Measurements from ENCODE around the gene HM13. TPM values are rescaled to one million over a fixed set of nuclear protein-coding genes. Genes with fewer than 3 reads are reported as not detected.

Gene HM13
- total and polyA plus RNA-seq, 2 of the 13 experiments (the other 11 are each of a cell fraction or from before 2014, with no cell fraction given): 118 to 243 TPM

DNA sequence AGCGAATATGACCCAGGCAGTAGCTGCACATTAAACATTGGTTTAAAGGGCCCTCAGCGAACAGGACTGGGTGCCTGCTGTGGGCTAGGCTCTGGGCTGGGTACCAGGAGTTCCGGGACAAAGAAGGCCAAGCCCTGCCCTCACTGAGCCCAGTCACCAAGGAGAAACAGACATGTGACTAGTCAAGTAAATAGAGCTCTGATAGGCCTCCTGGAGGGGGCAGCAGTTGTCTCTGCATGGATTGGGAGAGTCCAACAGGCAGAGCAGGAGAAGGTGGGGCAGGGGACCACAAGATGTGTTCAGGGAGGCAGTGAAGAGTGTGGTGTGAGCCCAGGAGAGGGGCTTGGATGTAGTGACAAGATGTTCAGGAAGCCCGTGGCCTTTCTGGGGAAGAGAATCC, 3.1 kb downstream of the HM13 start (continued):
- TF ChIP-seq ZHX1 (CRISPR knock-in tag; IDR thresholded peaks at IDR 0.05; ENCODE audit: low read depth) (no peak), ZNF580 (CRISPR knock-in tag; IDR thresholded peaks at IDR 0.05; ENCODE audit: borderline replicate concordance, low read depth) (no peak), ZNF451 (CRISPR knock-in tag; IDR thresholded peaks at IDR 0.05) (no peak), MXI1 (IDR thresholded peaks at IDR 0.05; ENCODE audit: borderline replicate concordance, low read depth, low read length) (peak; percentile 33; the same call in 1 of the 3 replicates), ZNF75D (CRISPR knock-in tag; IDR thresholded peaks at IDR 0.05; ENCODE audit: borderline replicate concordance) (no peak), KMT2A (CRISPR knock-in tag; IDR thresholded peaks at IDR 0.05) (no peak), SAFB2 (CRISPR knock-in tag; IDR thresholded peaks at IDR 0.05; ENCODE audit: borderline replicate concordance, low read depth) (no peak), ZNF883 (CRISPR knock-in tag; IDR thresholded peaks at IDR 0.05; ENCODE audit: not compliant biosample characterization) (no peak), ZNF556 (CRISPR knock-in tag; IDR thresholded peaks at IDR 0.05; ENCODE audit: borderline replicate concordance) (no peak), ZBTB40 (IDR thresholded peaks at IDR 0.05) (no peak), ZBTB40 (CRISPR knock-in tag; IDR thresholded peaks at IDR 0.05) (no peak), ZFP37 (CRISPR knock-in tag; IDR thresholded peaks at IDR 0.05; ENCODE audit: borderline replicate concordance) (no peak), NR2F2 (IDR thresholded peaks at IDR 0.05; ENCODE audit: borderline replicate concordance, low read depth) (no peak), SMARCE1 (IDR thresholded peaks at IDR 0.05; ENCODE audit: borderline replicate concordance) (no peak)
- TF ChIP-seq, protein P1, sequence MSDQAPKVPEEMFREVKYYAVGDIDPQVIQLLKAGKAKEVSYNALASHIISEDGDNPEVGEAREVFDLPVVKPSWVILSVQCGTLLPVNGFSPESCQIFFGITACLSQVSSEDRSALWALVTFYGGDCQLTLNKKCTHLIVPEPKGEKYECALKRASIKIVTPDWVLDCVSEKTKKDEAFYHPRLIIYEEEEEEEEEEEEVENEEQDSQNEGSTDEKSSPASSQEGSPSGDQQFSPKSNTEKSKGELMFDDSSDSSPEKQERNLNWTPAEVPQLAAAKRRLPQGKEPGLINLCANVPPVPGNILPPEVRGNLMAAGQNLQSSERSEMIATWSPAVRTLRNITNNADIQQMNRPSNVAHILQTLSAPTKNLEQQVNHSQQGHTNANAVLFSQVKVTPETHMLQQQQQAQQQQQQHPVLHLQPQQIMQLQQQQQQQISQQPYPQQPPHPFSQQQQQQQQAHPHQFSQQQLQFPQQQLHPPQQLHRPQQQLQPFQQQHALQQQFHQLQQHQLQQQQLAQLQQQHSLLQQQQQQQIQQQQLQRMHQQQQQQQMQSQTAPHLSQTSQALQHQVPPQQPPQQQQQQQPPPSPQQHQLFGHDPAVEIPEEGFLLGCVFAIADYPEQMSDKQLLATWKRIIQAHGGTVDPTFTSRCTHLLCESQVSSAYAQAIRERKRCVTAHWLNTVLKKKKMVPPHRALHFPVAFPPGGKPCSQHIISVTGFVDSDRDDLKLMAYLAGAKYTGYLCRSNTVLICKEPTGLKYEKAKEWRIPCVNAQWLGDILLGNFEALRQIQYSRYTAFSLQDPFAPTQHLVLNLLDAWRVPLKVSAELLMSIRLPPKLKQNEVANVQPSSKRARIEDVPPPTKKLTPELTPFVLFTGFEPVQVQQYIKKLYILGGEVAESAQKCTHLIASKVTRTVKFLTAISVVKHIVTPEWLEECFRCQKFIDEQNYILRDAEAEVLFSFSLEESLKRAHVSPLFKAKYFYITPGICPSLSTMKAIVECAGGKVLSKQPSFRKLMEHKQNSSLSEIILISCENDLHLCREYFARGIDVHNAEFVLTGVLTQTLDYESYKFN (CRISPR knock-in tag; conservative IDR thresholded peaks at IDR 0.05): no peak

Data from HepG2 (cell line).